ENCODE results near the gene VPS13A. TPM values are rescaled to one million over a fixed set of nuclear protein-coding genes. Genes with fewer than 3 reads are reported as not detected.
"Not testable (repeated sequence)": the region's sequence is repeated elsewhere in the genome, so short reads cannot be mapped to it uniquely, and the experiment has no call there.

Gene VPS13A
- total RNA-seq, 1 donor from 2014 or later, result 28.5 TPM

DNA sequence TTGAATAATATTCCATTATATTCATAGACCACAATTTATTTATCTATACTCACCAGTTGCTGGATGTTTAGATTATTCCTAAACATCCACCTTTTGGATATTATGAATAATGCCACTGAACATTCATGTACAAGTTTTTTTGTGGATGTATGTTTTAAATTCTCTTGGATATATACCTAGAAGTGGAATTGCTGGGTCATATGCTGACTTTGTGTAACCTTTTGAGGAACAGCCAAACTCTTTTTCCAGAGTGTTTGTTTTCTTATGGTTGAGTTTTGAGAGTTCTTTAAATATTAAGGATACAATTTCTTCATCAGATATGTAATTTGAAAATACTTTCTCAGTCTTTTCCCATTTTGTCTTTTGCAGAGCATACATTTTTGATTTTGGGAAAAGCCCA is 2.7 kb downstream of the VPS13A start:
- DNase-seq (ENCODE audit: low spot score in 2 of 2), result no peak
- no peak for FAIRE-seq

DNA sequence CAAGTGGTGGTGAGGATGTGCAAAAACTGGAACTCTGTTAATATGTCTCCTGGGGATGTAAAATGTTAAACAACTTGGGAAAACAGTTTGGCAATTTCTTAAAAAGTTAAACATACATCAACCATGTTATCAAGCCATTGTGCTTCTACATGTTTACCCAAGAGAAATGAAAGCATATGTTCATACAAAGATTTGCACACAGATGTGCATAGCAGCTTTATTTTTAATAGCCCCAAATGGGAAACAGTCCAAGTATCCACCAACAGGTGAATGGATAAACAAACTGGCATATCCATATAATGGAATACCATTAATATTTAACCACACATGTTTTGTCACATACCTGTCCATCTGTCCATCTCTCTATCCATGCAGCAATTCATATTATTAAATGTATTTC is 6.2 kb downstream of the VPS13A start:
- DNase-seq (ENCODE audit: low spot score in 2 of 2) (no peak), FAIRE-seq (no peak)

DNA sequence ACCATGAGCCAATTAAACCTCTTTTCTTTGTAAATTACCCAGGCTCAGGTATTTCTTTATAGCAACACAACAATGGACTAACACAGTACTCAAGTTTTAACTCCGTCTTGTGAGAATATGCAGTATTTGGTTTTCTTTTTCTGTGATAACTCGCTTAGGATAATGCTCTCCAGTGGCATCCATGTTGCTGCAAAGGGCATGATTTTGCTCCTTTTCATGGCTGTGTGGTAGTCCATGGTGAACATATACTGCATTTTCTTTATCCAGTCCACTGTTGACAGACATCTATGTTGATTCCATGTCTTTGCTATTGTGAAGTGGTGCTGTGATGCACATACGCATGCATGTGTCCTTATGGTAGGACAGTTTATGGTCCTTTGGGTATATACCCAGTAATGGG is 10.9 kb downstream of the VPS13A start:
- no peak for DNase-seq (ENCODE audit: low spot score in 2 of 2)
- no peak for FAIRE-seq

DNA sequence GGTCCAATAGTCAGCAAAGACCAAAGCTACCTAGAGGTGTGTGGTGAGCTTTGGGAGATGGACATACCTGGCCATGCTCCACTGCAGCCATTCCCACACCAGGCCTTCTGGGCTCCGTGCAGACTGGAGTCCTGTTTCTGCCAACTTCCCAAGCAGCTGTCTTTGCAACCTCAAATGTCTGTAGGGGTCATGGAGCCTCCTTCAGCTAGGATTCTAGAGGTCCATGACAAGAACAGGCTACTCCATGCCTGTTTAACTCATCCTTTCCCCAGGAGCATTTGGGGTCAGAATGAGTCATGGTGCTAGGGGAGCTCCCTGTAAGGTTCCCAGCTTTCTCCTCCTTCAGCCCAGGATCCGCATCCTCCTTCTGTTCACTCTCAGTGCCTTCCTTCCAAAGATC is 17.1 kb downstream of the VPS13A start:
- DNase-seq (ENCODE audit: low spot score in 2 of 2), result no peak
- FAIRE-seq, result no peak

DNA sequence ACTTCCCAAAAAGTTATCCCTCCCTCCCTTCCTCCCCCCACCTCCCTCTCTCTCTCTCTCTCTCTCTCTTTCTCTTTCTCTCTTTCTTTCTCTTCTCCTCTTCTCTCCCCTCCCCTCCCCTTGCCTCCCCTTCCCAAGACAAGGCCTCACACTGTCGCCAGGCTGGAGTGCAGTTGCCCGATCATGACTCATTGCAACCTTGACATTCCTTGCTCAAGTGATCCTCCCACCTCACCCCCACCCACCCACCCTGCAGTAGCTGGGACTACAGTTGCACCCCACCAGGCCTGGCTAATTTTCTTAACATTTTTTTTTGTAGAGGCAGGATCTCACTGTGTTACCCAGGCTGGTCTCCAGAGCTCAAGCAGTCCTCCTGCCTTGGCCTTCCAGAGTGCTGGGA is 32.8 kb downstream of the VPS13A start:
- DNase-seq (ENCODE audit: low spot score in 2 of 2) (no peak), FAIRE-seq (no peak)

DNA sequence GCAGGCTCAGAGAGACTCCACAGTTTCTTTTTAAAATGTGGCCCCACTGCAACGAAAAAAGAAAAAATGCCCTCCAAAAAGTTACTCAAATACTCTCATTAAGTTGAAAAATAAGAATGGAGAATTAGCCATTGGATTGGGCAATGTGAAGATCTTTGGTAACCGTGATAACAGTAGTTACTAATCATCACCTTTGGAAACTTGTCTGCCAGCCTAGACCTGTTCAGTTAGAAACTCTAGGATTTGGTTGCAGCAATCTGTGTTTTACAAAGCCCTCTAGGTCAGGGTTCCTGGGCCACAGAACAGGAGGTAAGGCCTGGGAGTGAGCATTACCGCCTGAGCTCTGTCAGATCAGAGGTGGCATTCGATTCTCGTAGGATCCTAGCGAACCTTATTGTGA is 34.2 kb downstream of the VPS13A start:
- no peak for FAIRE-seq
- DNase-seq (ENCODE audit: low spot score in 2 of 2), result no peak

DNA sequence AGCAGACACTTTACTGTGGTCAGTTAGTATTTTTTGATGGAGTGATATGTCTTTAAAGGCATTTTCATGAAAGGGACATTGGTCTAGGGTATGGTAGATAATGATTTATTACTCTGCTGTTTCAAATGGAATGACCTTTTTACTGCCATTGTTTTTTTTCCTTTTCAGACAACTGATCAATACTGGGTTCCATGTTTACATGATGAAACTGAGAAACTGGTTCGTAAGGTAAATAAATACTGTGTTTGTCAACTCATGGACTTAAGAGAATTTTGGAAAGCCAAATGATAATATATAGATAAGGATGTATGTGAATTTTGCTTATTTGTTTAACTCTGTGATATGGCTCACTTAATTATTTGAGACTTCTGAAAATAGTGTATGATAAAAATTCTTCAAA is 35.5 kb downstream of the VPS13A start:
- no peak for FAIRE-seq
- DNase-seq (ENCODE audit: low spot score in 2 of 2), result no peak

DNA sequence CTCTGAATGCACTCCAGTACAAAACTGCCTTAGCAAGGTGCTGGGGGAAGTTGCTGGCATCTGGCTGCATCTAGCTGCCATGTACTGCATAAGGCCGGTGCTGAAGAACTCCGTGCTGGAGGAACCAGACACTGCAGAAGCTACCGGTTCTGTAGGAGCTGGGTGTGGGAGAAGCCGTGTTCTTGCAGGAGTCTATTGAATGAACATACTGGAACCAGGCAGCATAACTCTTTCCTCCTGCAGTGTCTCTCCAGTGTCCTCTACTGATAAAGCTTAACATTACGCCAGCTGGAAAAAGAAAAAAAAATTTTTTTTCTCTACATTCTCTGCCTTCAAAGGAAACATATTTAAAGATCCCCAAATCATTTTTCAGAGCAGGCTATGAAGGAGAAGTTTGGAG is 38.5 kb downstream of the VPS13A start:
- DNase-seq (ENCODE audit: low spot score in 2 of 2) (peak in 1 of 2 donors; percentile 8), FAIRE-seq (no peak)

DNA sequence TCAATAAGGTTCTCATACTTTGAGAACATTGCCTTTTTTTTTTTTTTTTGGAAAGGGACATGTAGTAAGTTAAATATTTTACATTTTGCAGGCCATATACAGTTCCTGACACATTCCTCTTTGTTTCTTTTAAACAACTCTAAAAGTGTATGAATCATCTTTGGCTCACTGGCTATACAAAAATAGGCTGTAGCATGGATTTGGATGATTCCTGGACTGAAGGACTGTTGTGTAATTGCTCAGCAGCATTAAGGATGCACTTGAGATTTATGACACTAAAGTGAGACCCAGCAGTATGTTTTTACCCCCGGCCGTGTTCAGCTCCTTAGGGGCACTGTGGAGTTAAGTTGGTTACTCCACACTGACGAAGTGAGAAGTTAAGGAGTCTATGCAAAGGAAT is 41.3 kb downstream of the VPS13A start:
- FAIRE-seq (no peak), DNase-seq (ENCODE audit: low spot score in 2 of 2) (no peak)

DNA sequence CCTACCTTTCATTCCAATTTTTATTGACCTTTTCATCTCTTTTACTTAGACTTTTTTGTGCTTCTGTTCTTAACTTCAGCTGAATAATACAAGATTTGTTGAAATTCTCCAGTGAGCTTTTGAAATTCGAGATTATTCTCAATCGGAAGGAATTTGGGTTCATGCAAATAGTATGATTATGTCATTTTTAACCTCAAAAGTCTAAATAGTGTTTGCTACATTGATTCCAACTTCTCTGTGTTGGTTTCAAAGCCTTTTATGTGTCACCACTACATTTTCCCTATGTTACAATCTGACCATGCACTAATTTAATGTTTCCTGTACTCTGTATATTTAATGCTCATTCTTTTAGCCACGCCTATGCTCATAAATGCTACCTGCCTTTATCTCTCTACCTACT is 44.1 kb downstream of the VPS13A start:
- no peak for DNase-seq (ENCODE audit: low spot score in 2 of 2)

DNA sequence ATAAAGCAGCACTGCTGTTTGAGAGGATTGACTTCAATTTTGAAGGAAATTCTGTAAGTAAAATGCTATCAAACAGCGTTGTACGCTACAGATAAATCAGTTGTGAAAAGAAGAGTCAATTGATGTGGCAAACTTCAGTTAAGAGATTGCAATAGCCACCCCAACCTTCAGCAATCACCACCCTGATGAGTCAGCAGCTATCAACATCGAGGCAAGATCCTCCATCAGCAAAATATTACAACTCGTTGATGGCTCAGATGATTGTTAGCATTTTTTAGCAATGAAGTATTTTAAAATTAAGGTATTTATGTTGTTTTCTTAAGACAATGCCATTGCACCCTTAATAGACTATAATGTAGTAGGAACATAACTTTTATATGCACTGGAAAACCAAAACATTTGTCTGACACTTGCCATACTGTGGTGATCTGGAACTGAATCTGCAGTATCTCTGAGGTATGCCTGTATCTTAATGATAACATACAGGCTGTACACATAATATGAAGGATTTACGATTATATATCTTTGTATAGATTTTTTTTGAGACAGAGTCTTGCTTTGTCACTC is 47.5 kb downstream of the VPS13A start:
- FAIRE-seq (no peak), DNase-seq (ENCODE audit: low spot score in 2 of 2) (no peak)

More for the DNA sequence above, 44.1 kb downstream of the VPS13A start:
- FAIRE-seq, result no peak

DNA sequence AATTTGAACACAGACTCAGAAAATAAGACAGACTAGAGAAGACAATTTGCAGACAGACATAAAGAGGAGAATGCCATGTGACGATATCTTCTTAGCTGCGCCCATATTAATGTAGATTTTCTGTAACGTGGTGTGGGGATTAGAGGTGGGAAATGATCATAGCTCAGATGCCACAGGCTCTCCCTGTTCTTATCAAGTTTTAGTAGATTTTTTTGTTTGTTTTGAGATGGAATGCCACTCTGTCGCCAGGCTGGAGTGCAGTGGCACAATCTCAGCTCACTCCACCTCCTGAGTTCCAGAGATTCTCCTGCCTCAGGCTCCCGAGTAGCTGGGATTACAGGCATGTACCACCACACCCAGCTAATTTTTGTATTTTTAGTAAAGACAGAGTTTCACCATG is 59.4 kb downstream of the VPS13A start:
- DNase-seq (ENCODE audit: low spot score in 2 of 2) (no peak), FAIRE-seq (no peak)

DNA sequence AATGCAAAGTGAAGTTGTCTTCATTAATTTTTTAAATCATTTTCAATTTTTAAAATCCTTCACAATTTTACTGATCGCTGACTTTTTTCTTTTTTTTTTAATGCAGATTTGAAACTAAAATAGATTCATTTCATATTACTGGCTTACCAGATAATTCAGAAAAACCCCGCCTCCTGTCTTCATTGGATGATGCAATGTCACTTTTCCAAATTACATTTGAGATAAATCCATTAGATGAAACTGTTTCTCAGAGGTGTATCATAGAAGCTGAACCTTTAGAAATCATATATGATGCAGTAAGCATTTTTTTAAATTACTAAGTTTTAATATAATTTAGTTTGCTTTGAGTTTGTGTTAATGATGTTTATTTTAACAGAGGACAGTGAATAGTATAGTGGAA is 60.6 kb downstream of the VPS13A start:
- FAIRE-seq, result no peak
- DNase-seq (ENCODE audit: low spot score in 2 of 2), result no peak

DNA sequence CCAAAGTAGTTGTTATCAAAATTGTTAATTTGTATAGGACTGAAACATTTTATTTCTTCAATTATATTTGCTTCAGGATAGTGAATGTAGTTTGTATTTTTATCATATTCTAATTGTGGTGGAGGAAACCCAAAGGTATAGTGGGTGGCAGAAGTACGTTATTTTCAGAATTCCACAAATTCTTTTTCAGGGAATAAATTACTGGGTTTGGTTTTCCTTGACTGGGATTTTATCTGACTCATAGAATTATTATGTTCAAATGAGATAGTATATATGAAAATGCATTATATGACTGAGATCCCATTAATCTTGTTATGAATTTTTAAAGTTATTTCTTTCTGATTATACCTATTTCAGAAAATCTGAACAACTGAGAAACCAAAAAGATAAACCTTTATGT is 73.7 kb downstream of the VPS13A start:
- FAIRE-seq, result no peak
- DNase-seq (ENCODE audit: low spot score in 2 of 2), result no peak

DNA sequence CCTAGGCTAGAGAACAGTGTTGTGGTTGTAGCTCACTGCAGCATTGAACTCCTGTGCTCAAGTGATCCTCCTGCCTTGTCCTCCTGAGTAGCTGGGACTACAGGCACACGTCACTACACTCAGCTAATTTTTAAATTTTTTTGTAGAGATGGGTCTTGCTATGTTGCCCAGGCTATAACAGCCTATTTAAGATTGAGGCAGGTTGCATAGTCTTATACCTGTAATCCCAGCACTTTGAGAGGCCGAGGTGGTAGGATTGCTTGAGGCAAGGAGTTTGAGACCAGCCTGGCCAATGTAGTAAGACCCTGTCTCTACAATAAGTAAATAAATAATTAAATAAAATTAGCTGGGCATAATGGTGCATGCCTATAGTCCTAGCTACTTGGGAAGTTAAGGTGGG is 79.9 kb downstream of the VPS13A start:
- FAIRE-seq, result no peak
- no peak for DNase-seq (ENCODE audit: low spot score in 2 of 2)

DNA sequence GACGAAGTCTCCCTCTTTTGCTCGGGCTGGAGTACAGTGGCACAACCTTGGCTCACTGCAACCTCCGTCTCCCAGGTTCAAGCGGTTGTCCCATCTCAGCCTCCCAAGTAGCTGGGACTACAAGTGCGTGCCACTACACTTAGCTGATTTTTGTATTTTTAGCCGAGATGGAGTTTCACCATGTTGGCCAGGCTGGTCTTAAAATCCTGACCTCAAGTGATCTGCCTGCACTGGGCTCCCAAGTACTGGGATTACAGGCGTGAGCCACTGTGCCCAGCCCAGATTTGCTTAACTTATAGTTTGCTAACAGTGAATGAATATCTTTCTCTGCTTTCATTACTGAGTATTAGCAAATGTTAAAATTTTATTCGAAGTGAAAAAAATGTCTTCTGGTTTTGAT is 84.3 kb downstream of the VPS13A start:
- no peak for DNase-seq (ENCODE audit: low spot score in 2 of 2)
- no peak for FAIRE-seq

DNA sequence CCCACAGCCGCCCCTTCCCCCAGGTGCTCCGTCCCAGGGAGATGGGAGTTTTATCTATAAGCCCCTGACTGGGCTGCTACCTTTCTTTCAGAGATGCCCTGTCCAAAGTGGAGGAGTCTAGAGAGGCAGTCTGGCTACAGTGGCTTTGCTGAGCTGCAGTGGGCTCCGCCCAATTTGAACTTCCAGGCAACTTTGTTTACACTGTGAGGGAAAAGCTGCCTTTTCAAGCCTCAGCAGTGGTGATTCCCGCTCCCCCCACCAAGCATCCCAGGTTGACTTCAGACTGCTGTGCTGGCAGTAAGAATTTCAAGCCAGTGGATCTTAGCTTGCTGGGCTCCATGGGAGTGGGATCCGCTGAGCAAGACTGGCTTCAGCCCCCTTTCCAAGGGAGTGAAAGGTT is 90.4 kb downstream of the VPS13A start:
- not testable (repeated sequence) for FAIRE-seq; DNase-seq (ENCODE audit: low spot score in 2 of 2)

DNA sequence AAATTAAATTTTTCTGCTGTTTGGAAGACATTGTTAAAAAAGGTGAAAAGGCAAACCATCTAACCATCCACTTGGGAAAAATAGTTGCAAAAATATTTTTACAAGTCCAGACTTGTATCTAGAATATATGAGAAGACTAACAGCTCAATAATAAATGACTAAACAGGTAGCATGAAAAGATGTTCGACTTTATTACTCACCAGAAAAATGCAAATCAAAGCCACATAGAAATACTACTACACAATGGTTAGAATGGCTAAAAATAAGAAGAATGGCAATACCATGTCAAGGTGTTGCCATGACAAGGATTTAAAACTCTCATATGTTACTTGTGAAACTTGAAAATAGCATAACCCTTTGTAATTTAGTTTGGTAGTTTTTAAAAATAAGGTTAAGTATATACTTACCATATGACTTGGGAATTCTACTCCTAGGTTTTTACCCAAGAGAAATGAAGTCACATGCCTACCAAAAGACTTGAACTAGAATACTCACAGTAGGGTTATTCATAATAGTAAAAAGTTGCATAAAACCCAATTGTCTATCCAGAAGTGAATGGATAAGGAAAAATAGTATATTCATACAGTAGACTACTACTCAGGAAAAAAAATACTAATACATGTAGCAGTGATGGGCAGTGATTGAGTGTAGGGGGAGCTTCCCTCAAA is 93.8 kb downstream of the VPS13A start:
- DNase-seq (ENCODE audit: low spot score in 2 of 2), result no peak
- no peak for FAIRE-seq

DNA sequence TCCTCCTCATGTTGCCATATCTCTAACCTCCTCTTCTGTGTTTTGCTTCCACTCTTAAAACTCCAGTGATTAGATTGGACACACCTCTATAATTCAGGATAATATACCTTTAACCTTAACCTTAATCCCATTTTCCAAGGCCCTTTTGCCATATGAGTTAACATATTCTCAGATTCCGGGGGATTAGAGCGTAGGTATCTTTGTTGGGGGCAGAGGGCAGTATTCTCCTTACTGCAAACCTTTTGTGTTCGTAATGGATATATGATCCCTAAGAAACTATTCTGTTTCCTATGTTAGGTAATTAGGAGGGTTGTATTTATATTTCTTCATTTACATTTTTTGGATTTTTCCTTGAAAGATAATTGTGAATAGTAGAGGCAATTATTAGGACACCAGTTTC is 99.5 kb downstream of the VPS13A start:
- FAIRE-seq (no peak), DNase-seq (ENCODE audit: low spot score in 2 of 2) (no peak)

DNA sequence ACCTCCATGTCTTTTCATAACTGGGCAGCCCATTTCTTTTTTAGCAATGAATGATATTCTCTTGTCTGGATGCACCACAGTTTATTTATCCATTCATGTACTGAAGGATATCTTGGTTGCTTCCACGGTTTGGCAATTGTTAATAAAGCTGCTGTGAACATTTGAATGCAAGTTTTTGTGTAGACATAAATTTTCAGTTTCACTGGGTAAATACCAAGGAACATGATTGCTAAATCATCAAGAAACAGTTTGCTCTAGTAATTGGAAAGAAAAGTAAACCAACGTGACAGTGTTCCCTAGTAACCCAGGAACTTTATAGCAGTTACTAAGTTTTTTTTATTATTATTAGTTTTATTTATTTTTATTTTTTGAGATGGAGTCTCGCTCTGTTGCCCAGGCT is 100.4 kb downstream of the VPS13A start:
- no peak for FAIRE-seq
- DNase-seq (ENCODE audit: low spot score in 2 of 2), result no peak

DNA sequence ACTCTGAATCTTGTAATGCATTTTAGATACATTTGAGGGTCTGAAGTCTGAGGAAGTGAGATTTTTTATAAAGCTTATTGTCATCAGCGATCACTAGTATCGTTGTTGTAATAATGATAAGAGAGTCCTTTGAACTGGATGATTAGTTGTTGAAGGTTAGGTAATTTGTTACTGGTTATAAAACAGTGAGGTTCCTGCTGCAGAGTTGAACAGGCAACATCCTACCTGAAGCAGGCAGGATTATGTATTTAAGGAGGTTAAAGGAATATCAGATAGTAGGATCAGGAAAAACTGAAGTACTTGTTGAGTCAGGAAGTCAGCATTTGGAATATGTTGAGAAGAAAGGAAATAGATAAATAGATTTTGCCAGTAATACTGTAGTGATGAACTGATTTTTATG is 106.7 kb downstream of the VPS13A start:
- DNase-seq (ENCODE audit: low spot score in 2 of 2) (no peak), FAIRE-seq (no peak)

DNA sequence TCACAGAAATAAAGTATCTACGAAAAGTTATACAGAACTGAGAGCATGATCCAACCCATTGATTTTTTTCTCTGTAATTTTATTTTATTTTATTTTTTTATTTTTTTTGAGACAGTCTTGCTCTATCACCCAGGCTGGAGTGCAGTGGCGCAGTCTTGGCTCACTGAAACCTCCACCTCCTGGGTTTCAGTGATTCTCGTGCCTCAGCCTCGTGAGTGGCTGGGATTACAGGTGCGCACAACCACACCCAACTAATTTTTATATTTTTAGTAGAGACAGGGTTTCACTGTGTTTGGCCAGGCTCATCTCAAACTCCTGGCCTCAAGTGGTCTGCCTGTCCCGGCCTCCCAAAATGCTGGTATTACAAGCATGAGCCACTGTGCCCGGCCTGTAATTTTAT is 107.3 kb downstream of the VPS13A start:
- FAIRE-seq, result no peak

DNA sequence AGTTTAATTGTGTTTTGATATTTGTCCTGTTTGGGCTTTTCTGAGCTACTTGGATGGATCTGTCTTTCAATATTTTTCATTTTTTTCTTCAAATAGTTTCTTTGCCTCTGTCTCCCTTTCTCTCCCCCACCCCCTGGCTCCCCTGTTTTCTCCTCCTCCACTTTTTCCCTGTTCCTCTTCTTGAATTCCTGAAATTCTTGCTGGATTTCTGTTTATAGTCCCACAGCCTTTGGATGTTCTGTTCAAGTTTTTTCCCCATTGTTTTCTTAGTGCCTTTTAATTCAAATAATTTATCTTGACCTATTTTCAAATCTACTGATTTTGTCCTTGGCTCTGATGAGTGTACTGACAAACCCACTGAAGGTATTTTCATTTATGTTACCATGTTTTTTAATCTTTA is 113.0 kb downstream of the VPS13A start:
- no peak for FAIRE-seq
- DNase-seq (ENCODE audit: low spot score in 2 of 2), result no peak

More for the DNA sequence above, 107.3 kb downstream of the VPS13A start:
- no peak for DNase-seq (ENCODE audit: low spot score in 2 of 2)
